GM12874 (cell line): ENCODE results near the gene TFDP2.

Experiments
- TF ChIP-seq, protein P1 (sequence below): IDR thresholded peaks from 2 replicates; pipeline ENCODE4 v1.5.1; 2011; ENCODE audit warnings: low read depth, mild to moderate bottlenecking, control low read depth, low read length, moderate library complexity; ENCODE audit not compliant: insufficient read depth

Gene TFDP2

GRCh38 chr3:141920701-141921100 is 228.6 kb downstream of the TFDP2 start:
- TF ChIP-seq, protein P1, sequence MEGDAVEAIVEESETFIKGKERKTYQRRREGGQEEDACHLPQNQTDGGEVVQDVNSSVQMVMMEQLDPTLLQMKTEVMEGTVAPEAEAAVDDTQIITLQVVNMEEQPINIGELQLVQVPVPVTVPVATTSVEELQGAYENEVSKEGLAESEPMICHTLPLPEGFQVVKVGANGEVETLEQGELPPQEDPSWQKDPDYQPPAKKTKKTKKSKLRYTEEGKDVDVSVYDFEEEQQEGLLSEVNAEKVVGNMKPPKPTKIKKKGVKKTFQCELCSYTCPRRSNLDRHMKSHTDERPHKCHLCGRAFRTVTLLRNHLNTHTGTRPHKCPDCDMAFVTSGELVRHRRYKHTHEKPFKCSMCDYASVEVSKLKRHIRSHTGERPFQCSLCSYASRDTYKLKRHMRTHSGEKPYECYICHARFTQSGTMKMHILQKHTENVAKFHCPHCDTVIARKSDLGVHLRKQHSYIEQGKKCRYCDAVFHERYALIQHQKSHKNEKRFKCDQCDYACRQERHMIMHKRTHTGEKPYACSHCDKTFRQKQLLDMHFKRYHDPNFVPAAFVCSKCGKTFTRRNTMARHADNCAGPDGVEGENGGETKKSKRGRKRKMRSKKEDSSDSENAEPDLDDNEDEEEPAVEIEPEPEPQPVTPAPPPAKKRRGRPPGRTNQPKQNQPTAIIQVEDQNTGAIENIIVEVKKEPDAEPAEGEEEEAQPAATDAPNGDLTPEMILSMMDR, result no peak

DNA sequence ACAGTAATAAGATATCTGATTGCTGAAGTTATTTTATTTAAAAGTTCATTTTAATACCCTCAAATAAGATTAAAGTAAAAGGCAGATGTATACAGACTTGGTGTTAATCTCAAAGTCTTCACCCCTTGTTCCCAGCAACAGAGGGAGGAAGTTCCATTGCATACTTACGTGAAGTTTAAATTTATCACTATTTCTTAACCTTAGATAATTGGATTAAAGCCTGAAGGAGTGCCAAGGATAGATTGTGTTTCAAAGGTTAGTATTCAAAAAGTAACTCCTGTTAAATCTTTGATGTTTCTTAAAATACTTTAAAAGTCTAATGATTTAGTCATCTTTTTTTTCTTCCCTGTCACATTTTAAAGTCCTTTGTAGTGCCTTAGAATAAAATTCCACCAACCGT is 233.6 kb downstream of the TFDP2 start:
- TF ChIP-seq, protein P1, result no peak

DNA sequence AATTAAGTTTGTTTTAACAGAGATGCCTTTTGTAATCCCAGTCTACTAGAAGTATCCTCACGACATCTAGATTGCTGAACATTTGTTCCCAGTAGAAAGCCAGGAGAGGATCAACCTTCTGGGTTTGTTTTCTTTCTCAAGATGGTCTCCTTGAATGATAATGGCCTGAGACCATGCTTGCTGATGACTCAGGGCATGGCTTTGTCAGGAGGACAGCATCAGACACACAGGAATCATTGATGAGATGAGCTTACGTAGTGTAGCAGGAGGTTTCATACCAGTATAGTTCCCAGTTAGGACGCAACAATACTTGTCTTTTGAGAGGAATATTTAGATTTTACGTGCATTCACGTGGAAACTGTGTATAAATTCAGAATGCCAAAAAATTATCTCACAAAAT is 234.3 kb downstream of the TFDP2 start:
- TF ChIP-seq, protein P1, result no peak

- TF ChIP-seq, protein P1, result no peak
These were observed 235.0 kb downstream of the TFDP2 start for GRCh38 chr3:141914311-141914710.

DNA sequence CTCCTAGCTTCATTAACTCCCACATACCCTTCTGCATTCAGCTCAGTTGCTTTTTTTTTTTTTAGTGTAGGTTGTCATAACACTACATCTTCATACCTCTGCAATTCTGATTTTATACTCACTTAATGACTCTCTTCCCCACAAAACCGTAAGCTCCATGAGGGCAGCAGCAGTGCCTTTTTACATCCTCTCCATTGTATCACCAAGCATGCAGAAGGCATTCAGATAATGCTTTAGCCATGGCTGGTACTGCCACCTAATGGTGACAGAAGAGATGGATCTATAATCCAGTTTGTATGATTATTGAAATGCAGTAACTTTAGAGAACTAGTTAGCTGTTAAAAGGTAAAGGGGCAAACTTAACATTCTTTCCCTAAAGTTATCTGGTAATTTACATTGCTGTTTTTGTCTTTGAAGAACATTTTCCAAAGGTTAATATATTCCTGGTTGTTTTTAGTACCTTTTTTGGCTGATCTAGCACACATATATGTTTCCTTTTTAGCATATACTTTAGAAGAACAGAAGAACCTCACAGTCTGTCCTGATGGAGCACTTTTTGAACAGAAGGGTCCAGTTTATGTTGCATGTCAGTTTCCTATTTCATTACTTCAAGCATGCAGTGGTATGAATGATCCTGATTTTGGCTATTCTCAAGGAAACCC is 236.1 kb downstream of the TFDP2 start:
- TF ChIP-seq, protein P1, result peak; percentile 48; the same call in 1 of the 2 replicates

GRCh38 chr3:141909408-141909807 is 239.9 kb downstream of the TFDP2 start:
- TF ChIP-seq, protein P1, result no peak

DNA sequence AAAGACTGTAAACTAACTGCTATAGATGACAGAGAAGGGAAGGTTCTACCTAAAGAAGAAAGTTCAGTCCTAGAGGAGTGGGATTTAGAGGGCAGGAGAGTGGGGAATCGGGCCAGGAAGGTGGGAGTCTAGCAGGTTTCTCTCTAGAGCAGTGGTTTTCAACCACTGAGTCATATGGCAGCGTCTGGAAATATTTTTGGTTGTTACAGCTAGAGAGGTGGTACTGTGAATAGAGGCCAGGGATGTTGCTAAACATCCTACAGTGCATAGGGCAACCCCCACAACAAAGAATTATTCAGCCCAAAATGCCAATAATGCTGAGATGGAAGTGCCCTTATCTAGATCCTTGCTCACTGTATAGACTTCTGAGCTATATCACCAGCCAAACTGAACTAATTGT is 244.2 kb downstream of the TFDP2 start:
- TF ChIP-seq, protein P1, result no peak

- TF ChIP-seq, protein P1, result no peak
These were observed 245.1 kb downstream of the TFDP2 start for GRCh38 chr3:141904203-141904602.
